COLO829 (cell line): ENCODE results near the gene LEMD3.

ENCODE experiments used
- DNase-seq: peaks from one replicate; pipeline ENCODE4 v3.0.0; 2012; ENCODE audit warnings: low spot score

Gene LEMD3

GRCh38 chr12:65170209-65170881 is 962 bp downstream of the LEMD3 start:
- DNase-seq: no peak

GRCh38 chr12:65171073-65171472 is 1.7 kb downstream of the LEMD3 start:
- no peak for DNase-seq

- no peak for DNase-seq
Measured at GRCh38 chr12:65171870-65172269, 2.5 kb downstream of the LEMD3 start.

- no peak for DNase-seq
Measured at GRCh38 chr12:65175385-65175784, 6.0 kb downstream of the LEMD3 start.

- DNase-seq: no peak
Measured at GRCh38 chr12:65182012-65182739, 12.8 kb downstream of the LEMD3 start.

- no peak for DNase-seq
Measured at GRCh38 chr12:65184176-65184857, 14.9 kb downstream of the LEMD3 start.

GRCh38 chr12:65184858-65185229 is 15.5 kb downstream of the LEMD3 start:
- DNase-seq: no peak

GRCh38 chr12:65187665-65188064 is 18.3 kb downstream of the LEMD3 start:
- no peak for DNase-seq

GRCh38 chr12:65188179-65188701 is 18.9 kb downstream of the LEMD3 start:
- DNase-seq: no peak

GRCh38 chr12:65189028-65189718 is 19.8 kb downstream of the LEMD3 start:
- no peak for DNase-seq

GRCh38 chr12:65192963-65193516 is 23.7 kb downstream of the LEMD3 start:
- DNase-seq: no peak

GRCh38 chr12:65194949-65195348 is 25.6 kb downstream of the LEMD3 start:
- no peak for DNase-seq

GRCh38 chr12:65195387-65196055 is 26.1 kb downstream of the LEMD3 start:
- no peak for DNase-seq

- DNase-seq: no peak
Measured at GRCh38 chr12:65196762-65197567, 27.6 kb downstream of the LEMD3 start.

- no peak for DNase-seq
Measured at GRCh38 chr12:65199604-65200003, 30.2 kb downstream of the LEMD3 start.

- DNase-seq: no peak
Measured at GRCh38 chr12:65200007-65200665, 30.8 kb downstream of the LEMD3 start.

- DNase-seq: peak; percentile 7
Measured at GRCh38 chr12:65203376-65203775, 34.0 kb downstream of the LEMD3 start.

GRCh38 chr12:65204886-65205525 is 35.6 kb downstream of the LEMD3 start:
- no peak for DNase-seq

GRCh38 chr12:65205886-65206285 is 36.5 kb downstream of the LEMD3 start:
- DNase-seq: no peak

GRCh38 chr12:65208125-65208524 is 38.7 kb downstream of the LEMD3 start:
- DNase-seq: no peak
